HCT116 (cell line): Measurements from ENCODE around the gene MTHFSD. TPM values are rescaled to one million over a fixed set of nuclear protein-coding genes. Genes with fewer than 3 reads are reported as not detected.

ENCODE experiments used
- ATAC-seq: fragments of 200-7000 bp; cut with Tn5 transposase; 2 replicates; pipeline ENCODE4 v1.9.1; 2020; ENCODE audit warnings: mild to moderate bottlenecking, moderate library complexity
- BruUV-seq: library from RNA; stranded (reverse); fragments of 400-500 nt; replicated peaks from 2 replicates; lab custom pipeline; 2021; lab: Mats Ljungman, UMichigan
- CTCF ChIA-PET: fragments of 300-600 bp; sonication (Branson Sonifier 250); formaldehyde crosslinking; loops from one replicate; lab custom pipeline; 2021; ENCODE audit warnings: antibody characterized with exemption; lab: Charles Lee
- POLR2A ChIA-PET: fragments of 300-600, 350-600 bp; sonication (Branson Sonifier 250); formaldehyde crosslinking; loops from one replicate; lab custom pipeline; 2021; ENCODE audit warnings: antibody characterized with exemption; lab: Charles Lee
- RAD21 ChIA-PET, 2 experiments: fragments of 300-600 bp; sonication (Branson Sonifier 250); formaldehyde crosslinking; loops; one replicate each; lab custom pipeline; 2023; ENCODE audit warnings: low total read pairs in 2 of 2; ENCODE audit not compliant: uncharacterized antibody in 2 of 2, unreplicated experiment in 2 of 2, low non-redundant PET in 1 of 2; lab: Charles Lee
- DNase-seq: peaks from one replicate; pipeline ENCODE4 v3.0.0-alpha.2; 2010; ENCODE audit warnings: low read depth, low spot score
- H2AFZ ChIP-seq: fragments of 200-600 bp; shearing (Covaris generic), sonication (generic); 2 replicates; pipeline ENCODE4 v1.6.1; 2017; ENCODE audit warnings: low read depth, mixed run types, mixed read lengths, antibody characterized with exemption, low read length; ENCODE audit not compliant: poor library complexity, severe bottlenecking
- H3K27ac ChIP-seq: 2 replicates; pipeline ENCODE4 v1.5.1; 2012; ENCODE audit warnings: low read depth, low read length
- H3K27me3 ChIP-seq: fragments of 200-600 bp; sonication (generic); 2 replicates; pipeline ENCODE4 v1.6.1; 2016; ENCODE audit warnings: mixed run types, low read length, mixed read lengths; ENCODE audit not compliant: insufficient read depth
- H3K36me3 ChIP-seq, 2 experiments: fragments of 200-500 bp in 1 of 2; fragments of 200-600 bp in 1 of 2; sonication (Bioruptor generic) in 1 of 2; sonication (generic) in 1 of 2; 2 replicates each; pipeline versions ENCODE4 v1.5.1 to v1.6.1; 2014 to 2016; ENCODE audit warnings: low read length in 2 of 2, inconsistent platforms in 1 of 2, mixed read lengths in 1 of 2, mixed run types in 1 of 2; ENCODE audit not compliant: insufficient read depth in 2 of 2, control insufficient read depth in 1 of 2
- H3K4me1 ChIP-seq, 2 experiments: fragments of 200-600 bp in 1 of 2; sonication (generic) in 1 of 2; 2 replicates each; pipeline versions ENCODE4 v1.5.1 to v1.6.1; 2012 to 2017; ENCODE audit warnings: low read length in 2 of 2, inconsistent platforms in 1 of 2, mild to moderate bottlenecking in 1 of 2, mixed read lengths in 1 of 2, mixed run types in 1 of 2, moderate library complexity in 1 of 2; ENCODE audit not compliant: insufficient read depth in 2 of 2, control insufficient read depth in 1 of 2
- H3K4me2 ChIP-seq: fragments of 200-600 bp; sonication (generic); 2 replicates; pipeline ENCODE4 v1.6.1; 2017; ENCODE audit warnings: mixed run types, low read length, mixed read lengths
- H3K4me3 ChIP-seq, 2 experiments: fragments of 200-600 bp in 1 of 2; sonication (generic) in 1 of 2; replicated peaks in 1 of 2; 2 replicates each; pipeline ENCODE4 v1.5.1; 2011 to 2016; ENCODE audit warnings: low read length in 2 of 2, control low read depth in 1 of 2, low read depth in 1 of 2, mild to moderate bottlenecking in 1 of 2, mixed read lengths in 1 of 2, mixed run types in 1 of 2
- H3K79me2 ChIP-seq: fragments of 200-600 bp; sonication (generic); 2 replicates; pipeline ENCODE4 v1.6.1; 2017; ENCODE audit warnings: mild to moderate bottlenecking, mixed run types, low read length, moderate library complexity, mixed read lengths; ENCODE audit not compliant: insufficient read depth
- H3K9ac ChIP-seq: fragments of 200-600 bp; sonication (generic); 2 replicates; pipeline ENCODE4 v1.6.1; 2016; ENCODE audit warnings: low read length, mixed read lengths
- H3K9me2 ChIP-seq: fragments of 200-600 bp; sonication (generic), shearing (Covaris generic); 2 replicates; pipeline ENCODE4 v1.6.1; 2017; ENCODE audit warnings: mixed run types, mild to moderate bottlenecking, moderate library complexity; ENCODE audit not compliant: insufficient read depth
- H3K9me3 ChIP-seq, 2 experiments: fragments of 200-500 bp in 1 of 2; fragments of 200-600 bp in 1 of 2; sonication (Bioruptor generic) in 1 of 2; sonication (generic) in 1 of 2; 2 replicates each; pipeline ENCODE4 v1.6.1; 2014 to 2017; ENCODE audit warnings: low read length in 2 of 2, mixed read lengths in 2 of 2, inconsistent platforms in 1 of 2, low read depth in 1 of 2, mild to moderate bottlenecking in 1 of 2, mixed run types in 1 of 2, moderate library complexity in 1 of 2; ENCODE audit not compliant: control insufficient read depth in 1 of 2, insufficient read depth in 1 of 2
- H4K20me1 ChIP-seq: fragments of 200-600 bp; sonication (generic), shearing (Covaris generic); 2 replicates; pipeline ENCODE4 v1.6.1; 2017; ENCODE audit warnings: mixed run types, mild to moderate bottlenecking, moderate library complexity; ENCODE audit not compliant: insufficient read depth
- ZBTB33 ChIP-seq: IDR thresholded peaks from 2 replicates; pipeline ENCODE4 v1.6.1; 2011; ENCODE audit warnings: mild to moderate bottlenecking, low read length, moderate library complexity; ENCODE audit not compliant: insufficient replicate concordance; ENCODE audit errors: extremely low read depth
- ZFX ChIP-seq: fragments of 450-650 bp; IDR thresholded peaks from 2 replicates; pipeline ENCODE4 v1.6.1; 2017
- ZNF274 ChIP-seq: fragments of 200-500 bp; sonication (Bioruptor generic); IDR thresholded peaks from 2 replicates; pipeline ENCODE4 v1.6.1; 2014; ENCODE audit warnings: mild to moderate bottlenecking, low read depth, low read length, inconsistent platforms
- intact Hi-C: fragments of 100-400 bp; cut with micrococcal nuclease; formaldehyde crosslinking; loops from 2 replicates; pipeline ENCODE4 v1.10.0; 2022
- total RNA-seq: library from RNA; stranded (reverse); gene quantifications from one replicate; pipeline ENCODE4 v1.2.1, GENCODE V29; 2021; ENCODE audit not compliant: unreplicated experiment

The MTHFSD gene
- total RNA-seq, 1 experiment from 2014 or later: 33.1 TPM

GRCh38 chr16:86593913-86594620 is 39.0 kb upstream of the MTHFSD start (continued):
- TF ChIP-seq ZBTB33 (no peak), ZFX (no peak)

GRCh38 chr16:86591270-86591669 is 36.2 kb upstream of the MTHFSD start:
- intact Hi-C loops: no loop called here
- DNase-seq (no peak), ATAC-seq (no peak)
- BruUV-seq: no TSS peak
- no peak overlapping the region for H3K27ac ChIP-seq
- ChIA-PET POLR2A (no interaction called here), RAD21 (no interaction called here), CTCF (no interaction called here)
- no peaks in the 10 kb centered on the region for H3K9me3 ChIP-seq
- H3K36me3 ChIP-seq: no peaks in the 10 kb centered on the region
- H3K4me1 ChIP-seq: no peaks in the 10 kb centered on the region
- no peak overlapping the region for H2AFZ ChIP-seq
- H3K4me2 ChIP-seq: no peak overlapping the region
- no peaks in the 10 kb centered on the region for H3K9me2 ChIP-seq
- H3K27me3 ChIP-seq: peaks cover 61% of the 10 kb centered on the region
- H3K79me2 ChIP-seq: no peaks in the 10 kb centered on the region
- no peak overlapping the region for H3K9ac ChIP-seq
- H3K4me3 ChIP-seq: no peak overlapping the region
- H4K20me1 ChIP-seq: no peaks in the 10 kb centered on the region
- TF ChIP-seq ZNF274: no peak
